Parathyroid adenoma (tissue), 2 donors: Measurements from ENCODE around the gene PAM.

ENCODE experiments used
- H2AFZ ChIP-seq: fragments of 300-600 bp; sonication (generic); one replicate; pipeline ENCODE4 v1.7.0; 2017; ENCODE audit warnings: antibody characterized with exemption, mild to moderate bottlenecking
- H3K27ac ChIP-seq: fragments of 300-600 bp; sonication (generic); one replicate; pipeline ENCODE4 v1.7.0; 2017
- H3K27me3 ChIP-seq: fragments of 300-600 bp; sonication (generic); one replicate; pipeline ENCODE4 v1.7.0; 2017; ENCODE audit warnings: low read length; ENCODE audit not compliant: control insufficient read depth, insufficient read depth
- H3K36me3 ChIP-seq: fragments of 300-600 bp; sonication (generic); one replicate; pipeline ENCODE4 v1.7.0; 2017; ENCODE audit warnings: low read length; ENCODE audit not compliant: control insufficient read depth, insufficient read depth
- H3K4me1 ChIP-seq: fragments of 300-600 bp; sonication (generic); one replicate; pipeline ENCODE4 v1.7.0; 2017; ENCODE audit warnings: control low read depth
- H3K4me2 ChIP-seq: fragments of 300-600 bp; sonication (generic); one replicate; pipeline ENCODE4 v1.7.0; 2017; ENCODE audit warnings: low read length
- H3K4me3 ChIP-seq: fragments of 300-600 bp; sonication (generic); one replicate; pipeline ENCODE4 v1.7.0; 2017; ENCODE audit warnings: low read depth, low read length
- H3K79me2 ChIP-seq: fragments of 300-600 bp; sonication (generic); one replicate; pipeline ENCODE4 v1.7.0; 2017; ENCODE audit warnings: control low read depth
- H3K9ac ChIP-seq: fragments of 300-600 bp; sonication (generic); one replicate; pipeline ENCODE4 v1.7.0; 2017; ENCODE audit warnings: mild to moderate bottlenecking
- H3K9me3 ChIP-seq: fragments of 300-600 bp; sonication (generic); one replicate; pipeline ENCODE4 v1.7.0; 2017; ENCODE audit warnings: low read length; ENCODE audit not compliant: control insufficient read depth
- CTCF ChIP-seq: fragments of 300-600 bp; sonication (generic); IDR thresholded peaks from one replicate; pipeline ENCODE4 v1.7.0; 2017; ENCODE audit warnings: antibody characterized with exemption, mild to moderate bottlenecking
- donor health status: primary hyperparathyroidism.

The PAM gene

GRCh38 chr5:102809033-102809432 lies 53.9 kb downstream of the PAM start:
- H3K36me3 ChIP-seq: no peaks in the 10 kb centered on the region
- peaks cover 2% of the 10 kb centered on the region for H3K79me2 ChIP-seq
- no peak overlapping the region for H3K27ac ChIP-seq
- H3K9me3 ChIP-seq: no peaks in the 10 kb centered on the region
- no peak overlapping the region for H3K9ac ChIP-seq
- H2AFZ ChIP-seq: no peak overlapping the region
- TF ChIP-seq CTCF: no peak
- H3K4me2 ChIP-seq: no peak overlapping the region
- peaks cover 10% of the 10 kb centered on the region for H3K4me1 ChIP-seq
- H3K4me3 ChIP-seq: no peak overlapping the region
- no peaks in the 10 kb centered on the region for H3K27me3 ChIP-seq

GRCh38 chr5:102811972-102812371 lies 56.9 kb downstream of the PAM start:
- H3K27me3 ChIP-seq: no peaks in the 10 kb centered on the region
- no peaks in the 10 kb centered on the region for H3K36me3 ChIP-seq
- H3K9me3 ChIP-seq: no peaks in the 10 kb centered on the region
- H3K79me2 ChIP-seq: peaks cover 2% of the 10 kb centered on the region
- no peak overlapping the region for H3K9ac ChIP-seq
- no peak for TF ChIP-seq CTCF
- no peak overlapping the region for H2AFZ ChIP-seq
- H3K4me3 ChIP-seq: no peak overlapping the region
- H3K4me2 ChIP-seq: no peak overlapping the region
- H3K27ac ChIP-seq: no peak overlapping the region
- H3K4me1 ChIP-seq: peaks cover 20% of the 10 kb centered on the region

GRCh38 chr5:102813740-102814139 lies 58.6 kb downstream of the PAM start:
- no peak overlapping the region for H3K9ac ChIP-seq
- H3K4me3 ChIP-seq: no peak overlapping the region
- TF ChIP-seq CTCF: no peak
- no peaks in the 10 kb centered on the region for H3K9me3 ChIP-seq
- H3K27me3 ChIP-seq: no peaks in the 10 kb centered on the region
- H2AFZ ChIP-seq: no peak overlapping the region
- peaks cover 14% of the 10 kb centered on the region for H3K4me1 ChIP-seq
- no peak overlapping the region for H3K4me2 ChIP-seq
- no peak overlapping the region for H3K27ac ChIP-seq
- no peaks in the 10 kb centered on the region for H3K36me3 ChIP-seq
- peaks cover 5% of the 10 kb centered on the region for H3K79me2 ChIP-seq

- Histone ChIP-seq H3K4me1 (peaks cover 14% of the 10 kb centered on the region), H3K9me3 (no peaks in the 10 kb centered on the region), H3K9ac (no peak overlapping the region), H3K4me3 (peak overlapping the region; percentile 2), H3K79me2 (peaks cover 5% of the 10 kb centered on the region), H3K36me3 (no peaks in the 10 kb centered on the region), H3K4me2 (peak overlapping the region; percentile 16), H3K27me3 (no peaks in the 10 kb centered on the region), H3K27ac (no peak overlapping the region), H2AFZ (no peak overlapping the region)
- no peak for TF ChIP-seq CTCF
Measured at GRCh38 chr5:102815084-102815483, 60.0 kb downstream of the PAM start.

- Histone ChIP-seq H3K27me3 (no peaks in the 10 kb centered on the region), H3K9ac (no peak overlapping the region), H3K4me2 (peak overlapping the region; percentile 16), H3K27ac (no peak overlapping the region), H2AFZ (no peak overlapping the region), H3K79me2 (peaks cover 5% of the 10 kb centered on the region), H3K4me1 (peaks cover 14% of the 10 kb centered on the region), H3K9me3 (no peaks in the 10 kb centered on the region), H3K4me3 (peak overlapping the region; percentile 2), H3K36me3 (no peaks in the 10 kb centered on the region)
- no peak for TF ChIP-seq CTCF
Measured at GRCh38 chr5:102815540-102816332, 60.6 kb downstream of the PAM start.
